Measurements from ENCODE around the gene CFAP52.
"Not testable (repeated sequence)": the region's sequence is repeated elsewhere in the genome, so short reads cannot be mapped to it uniquely, and the experiment has no call there.

The CFAP52 gene

DNA sequence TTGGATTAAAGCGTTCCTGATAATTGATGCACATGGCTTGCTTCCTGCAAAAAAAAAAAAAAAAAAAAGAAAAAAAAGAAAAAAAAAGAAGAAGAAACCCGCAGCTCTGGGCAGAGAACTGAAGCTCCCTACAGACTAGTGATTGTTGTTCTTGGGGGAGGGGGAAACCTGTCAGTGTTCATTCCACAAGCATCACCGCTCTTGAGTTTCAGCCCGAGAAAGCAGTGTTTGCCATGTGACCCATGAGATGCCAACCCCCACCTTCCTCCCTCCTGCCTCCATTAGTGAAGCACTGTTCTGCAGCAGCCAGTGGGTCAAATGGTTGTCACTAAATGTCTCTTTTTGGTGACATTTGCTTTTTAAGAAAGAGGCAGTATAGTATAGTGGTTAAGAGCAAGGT is 70.6 kb downstream of the CFAP52 start:
- no peak for DNase-seq

GRCh38 chr17:9648521-9649110 is 72.2 kb downstream of the CFAP52 start:
- DNase-seq, result no peak

DNA sequence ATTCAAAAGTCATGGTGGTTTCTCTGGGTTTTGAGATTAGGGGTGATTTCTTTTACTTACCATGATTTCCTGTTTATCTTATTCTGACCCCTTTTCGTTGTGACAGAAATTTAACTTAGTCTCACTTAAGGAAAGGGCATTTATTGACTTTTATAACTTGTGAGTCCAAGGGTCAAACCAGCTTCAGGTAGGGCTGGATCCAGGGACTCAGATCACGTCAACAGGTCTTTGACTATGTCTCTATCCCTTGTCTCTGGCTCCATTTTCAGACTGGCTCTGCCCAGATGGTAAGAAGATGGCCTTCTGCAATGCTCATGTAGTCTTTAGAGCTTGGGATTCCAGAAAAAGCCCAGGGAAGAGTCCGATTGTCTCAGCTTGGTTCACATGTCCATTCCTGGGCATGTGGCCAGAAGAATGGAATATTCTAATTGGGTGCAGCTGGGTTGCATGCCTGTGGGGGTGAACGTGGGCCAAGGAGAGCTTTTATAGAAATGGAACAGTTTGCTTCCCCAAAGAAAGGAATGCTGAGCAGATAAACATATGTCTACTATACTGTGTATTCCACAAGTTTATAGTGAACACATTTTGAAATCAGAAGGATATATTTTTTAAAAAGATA is 82.3 kb downstream of the CFAP52 start:
- DNase-seq, result no peak

GRCh38 chr17:9661027-9661426 is 84.6 kb downstream of the CFAP52 start:
- DNase-seq, result no peak

- DNase-seq, result not testable (repeated sequence)
Observed at GRCh38 chr17:9663511-9663910, 87.1 kb downstream of the CFAP52 start.

DNA sequence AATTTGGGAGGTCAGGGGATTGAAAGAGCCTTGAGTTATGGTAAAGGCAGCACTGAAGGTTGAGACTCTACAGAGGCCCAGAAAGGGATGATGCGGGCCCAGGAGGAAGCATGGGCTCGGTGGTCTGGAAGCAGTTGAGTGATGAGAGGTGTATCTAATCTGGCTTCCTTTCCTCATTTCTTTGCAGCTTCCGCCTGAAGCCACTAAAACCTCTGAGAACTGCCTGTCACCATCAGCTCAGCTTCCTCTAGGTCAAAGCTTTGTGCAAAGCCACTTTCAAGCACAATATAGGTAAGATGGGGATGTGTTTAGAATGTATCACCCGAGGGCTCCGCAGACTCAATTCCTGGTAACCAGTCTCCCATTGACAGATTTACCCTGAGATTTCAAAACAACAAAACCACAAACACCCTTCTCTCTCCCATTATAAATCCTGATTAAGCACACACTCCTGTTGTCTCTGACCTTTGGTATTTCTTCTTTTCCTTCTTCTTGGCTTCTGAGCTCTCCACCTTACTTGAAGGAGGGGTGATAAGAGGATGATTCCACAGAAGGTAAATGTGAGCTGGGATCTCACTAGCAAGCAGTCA is 90.1 kb downstream of the CFAP52 start:
- no peak for DNase-seq

- DNase-seq, result no peak
Observed at GRCh38 chr17:9668517-9668916, 92.1 kb downstream of the CFAP52 start.

DNA sequence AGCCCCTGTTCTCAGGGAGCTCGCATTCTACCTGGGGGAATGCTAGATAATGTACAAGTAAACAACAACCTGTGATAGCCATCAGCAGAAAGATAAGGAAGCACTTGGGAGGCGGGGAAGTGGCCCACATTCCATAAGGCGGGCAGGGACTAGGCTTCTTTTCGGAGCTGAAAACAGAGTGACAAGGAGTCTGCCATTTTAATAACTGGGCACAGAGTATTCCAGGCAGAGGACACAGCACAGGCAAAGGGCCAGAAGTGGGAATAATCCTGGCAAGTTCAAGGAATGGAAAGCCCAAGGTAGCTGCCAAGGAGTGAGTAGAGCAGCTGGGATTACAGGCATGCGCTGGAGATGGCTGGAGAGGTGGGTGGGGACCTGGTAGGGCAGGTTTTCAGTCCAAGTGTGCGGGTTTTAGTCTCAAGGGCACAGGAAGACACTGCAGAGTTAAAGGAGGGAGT is 93.1 kb downstream of the CFAP52 start:
- DNase-seq, result no peak

GRCh38 chr17:9670596-9670995 is 94.2 kb downstream of the CFAP52 start:
- DNase-seq, result no peak

- DNase-seq, result no peak
Observed at GRCh38 chr17:9671559-9671958, 95.1 kb downstream of the CFAP52 start.

GRCh38 chr17:9672266-9672665 is 95.8 kb downstream of the CFAP52 start:
- DNase-seq, result no peak

DNA sequence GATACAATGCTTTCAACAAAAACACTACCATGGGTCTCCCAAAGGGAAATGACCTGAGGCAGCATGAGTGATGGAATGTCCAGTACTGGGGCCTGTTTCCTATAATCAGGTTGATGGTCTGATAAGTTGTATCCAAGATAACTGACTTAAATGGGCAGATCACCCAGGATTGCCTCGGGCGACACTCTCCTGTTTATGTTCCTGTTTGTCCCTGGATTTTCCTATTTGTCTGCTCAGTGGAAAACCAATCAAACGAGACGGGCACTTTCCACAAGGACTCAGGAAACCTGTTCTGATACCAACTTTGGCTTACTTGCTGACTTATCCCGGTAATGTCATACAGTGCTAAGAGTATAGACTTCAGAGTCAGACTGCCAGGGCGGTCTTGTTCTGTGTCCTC is 96.2 kb downstream of the CFAP52 start:
- no peak for DNase-seq

- DNase-seq, result no peak
Observed at GRCh38 chr17:9676084-9676483, 99.6 kb downstream of the CFAP52 start.

GRCh38 chr17:9676820-9677310 is 100.4 kb downstream of the CFAP52 start:
- peak in 1 of 2 donors; percentile 1 for DNase-seq

- DNase-seq, result no peak
Observed at GRCh38 chr17:9677411-9677810, 101.0 kb downstream of the CFAP52 start.

GRCh38 chr17:9677896-9678295 is 101.5 kb downstream of the CFAP52 start:
- DNase-seq, result no peak

GRCh38 chr17:9684955-9685621 is 108.6 kb downstream of the CFAP52 start:
- no peak for DNase-seq
